NCI-H2081 (cell line): ENCODE measurements around the gene CENPE.

Experiments
- DNase-seq, 2 experiments: peaks; one replicate each; lab custom pipeline; 2025; lab: John Stamatoyannopoulos, UW

CENPE gene

DNA sequence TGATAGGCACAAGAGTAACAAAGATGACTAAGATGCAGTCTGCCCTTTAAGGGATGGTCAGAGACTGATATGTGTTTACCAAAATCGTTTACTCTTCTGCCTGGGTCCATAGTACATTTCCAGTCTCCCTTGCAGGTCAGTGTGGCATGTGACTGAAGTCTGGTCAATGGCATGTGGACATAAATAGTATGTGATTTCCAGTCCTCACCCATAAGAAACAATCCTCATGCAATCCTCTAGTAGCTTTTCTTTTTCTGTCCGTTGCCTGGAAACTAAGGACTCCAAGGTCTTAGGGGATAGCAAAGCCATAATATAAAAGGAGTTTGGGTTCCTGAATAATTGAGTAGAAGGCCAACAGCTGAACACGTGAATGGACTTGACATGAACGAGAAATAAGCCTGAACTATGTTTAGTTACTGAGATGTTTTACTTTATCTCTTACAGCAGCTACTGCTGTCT lies 122.7 kb downstream of the CENPE start:
- no peak for DNase-seq

GRCh38 chr4:103074744-103075434 lies 123.3 kb downstream of the CENPE start:
- DNase-seq = no peak

GRCh38 chr4:103073792-103074438 lies 124.2 kb downstream of the CENPE start:
- DNase-seq = no peak

GRCh38 chr4:103067841-103068547 lies 130.1 kb downstream of the CENPE start:
- no peak for DNase-seq

DNA sequence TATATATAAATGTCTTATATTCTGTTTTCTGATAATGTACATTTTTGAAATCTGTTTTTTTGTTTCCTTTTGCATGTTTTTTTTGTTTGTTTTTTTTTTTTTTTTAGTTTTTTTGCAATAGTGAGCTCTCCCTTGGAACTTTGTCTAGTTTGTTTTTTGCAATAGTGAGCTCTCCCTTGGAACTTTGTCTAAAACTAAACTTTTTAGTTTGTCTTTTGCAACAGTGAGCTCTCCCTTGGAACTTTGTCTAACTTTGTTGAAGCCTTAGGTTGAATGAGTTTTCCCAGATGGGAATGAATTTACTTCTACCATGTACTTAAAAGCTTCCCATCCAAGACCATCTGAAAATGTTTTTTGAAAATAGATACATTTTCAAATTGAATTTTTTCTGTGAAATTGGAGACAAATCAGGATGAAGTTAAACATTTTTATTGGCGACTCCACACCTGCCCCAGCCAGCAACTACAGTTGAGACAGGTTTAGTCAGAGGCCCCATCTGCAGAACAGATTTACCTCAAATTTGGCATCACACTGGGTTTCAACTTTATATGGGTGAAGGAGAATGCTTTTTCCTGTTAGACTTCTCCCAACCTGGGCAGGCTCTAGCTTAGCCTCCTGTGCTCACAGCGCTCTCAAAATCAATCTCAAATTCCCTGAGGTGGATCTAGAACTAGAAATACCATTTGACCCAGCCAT lies 137.5 kb downstream of the CENPE start:
- DNase-seq = no peak
